Measurements from ENCODE around the gene MCCC2. TPM values are rescaled to one million over a fixed set of nuclear protein-coding genes. Genes with fewer than 3 reads are reported as not detected.

Gene MCCC2
- total and polyA plus RNA-seq, 2 experiments from 2014 or later = 31.9 to 59.1 TPM

DNA sequence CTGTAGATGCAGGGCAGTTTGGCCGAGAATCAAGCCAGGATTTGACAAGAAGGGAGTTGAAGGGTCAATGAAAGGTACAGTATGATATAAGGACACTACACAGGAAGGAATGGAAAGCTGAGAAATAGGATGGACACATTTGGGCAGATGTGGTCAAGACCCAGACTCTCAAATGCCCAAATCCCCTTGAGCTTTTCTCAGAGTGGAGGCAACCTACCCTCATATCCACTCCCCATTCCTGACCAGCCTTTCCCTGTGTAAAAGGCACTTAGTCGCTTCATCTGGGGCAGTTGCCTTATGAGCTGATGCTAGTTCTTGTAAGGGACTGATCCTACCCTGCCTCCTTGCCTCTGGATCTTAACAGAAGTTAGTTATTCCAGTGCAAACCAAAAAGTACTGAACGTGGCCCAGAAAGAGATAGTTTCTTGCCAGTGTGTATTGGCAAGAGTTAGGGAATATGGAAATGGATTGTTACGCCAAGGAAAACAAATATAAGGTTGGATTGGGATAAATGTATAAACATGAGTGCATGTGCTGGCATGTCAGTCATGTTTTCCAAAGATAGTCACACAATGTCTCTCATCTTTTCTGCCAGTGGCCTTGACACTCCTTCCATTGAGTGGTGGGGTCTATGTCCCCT lies 4.1 kb upstream of the MCCC2 start:
- H3K27me3 ChIP-seq (ENCODE audit: insufficient read depth) = no peaks in the 10 kb centered on the region
- H3K36me3 ChIP-seq (ENCODE audit: insufficient read depth) = 0 out of 2 replicates have a peak, but pooled peaks cover 1% of the 10 kb centered on the region
- TF ChIP-seq JUNB (IDR thresholded peaks at IDR 0.05; ENCODE audit: unreplicated experiment) = no peak
- no peak for TF ChIP-seq STAT1 (IDR thresholded peaks at IDR 0.05; ENCODE audit: unreplicated experiment)
- no peak for TF ChIP-seq POLR2AphosphoS5 (IDR thresholded peaks at IDR 0.05; ENCODE audit: low read depth)
- TF ChIP-seq CREB1 (CRISPR knock-in tag; IDR thresholded peaks at IDR 0.05; ENCODE audit: low read depth) = no peak
- no peak for TF ChIP-seq NANOG (IDR thresholded peaks at IDR 0.05; ENCODE audit: borderline replicate concordance)
- TF ChIP-seq, protein P1, sequence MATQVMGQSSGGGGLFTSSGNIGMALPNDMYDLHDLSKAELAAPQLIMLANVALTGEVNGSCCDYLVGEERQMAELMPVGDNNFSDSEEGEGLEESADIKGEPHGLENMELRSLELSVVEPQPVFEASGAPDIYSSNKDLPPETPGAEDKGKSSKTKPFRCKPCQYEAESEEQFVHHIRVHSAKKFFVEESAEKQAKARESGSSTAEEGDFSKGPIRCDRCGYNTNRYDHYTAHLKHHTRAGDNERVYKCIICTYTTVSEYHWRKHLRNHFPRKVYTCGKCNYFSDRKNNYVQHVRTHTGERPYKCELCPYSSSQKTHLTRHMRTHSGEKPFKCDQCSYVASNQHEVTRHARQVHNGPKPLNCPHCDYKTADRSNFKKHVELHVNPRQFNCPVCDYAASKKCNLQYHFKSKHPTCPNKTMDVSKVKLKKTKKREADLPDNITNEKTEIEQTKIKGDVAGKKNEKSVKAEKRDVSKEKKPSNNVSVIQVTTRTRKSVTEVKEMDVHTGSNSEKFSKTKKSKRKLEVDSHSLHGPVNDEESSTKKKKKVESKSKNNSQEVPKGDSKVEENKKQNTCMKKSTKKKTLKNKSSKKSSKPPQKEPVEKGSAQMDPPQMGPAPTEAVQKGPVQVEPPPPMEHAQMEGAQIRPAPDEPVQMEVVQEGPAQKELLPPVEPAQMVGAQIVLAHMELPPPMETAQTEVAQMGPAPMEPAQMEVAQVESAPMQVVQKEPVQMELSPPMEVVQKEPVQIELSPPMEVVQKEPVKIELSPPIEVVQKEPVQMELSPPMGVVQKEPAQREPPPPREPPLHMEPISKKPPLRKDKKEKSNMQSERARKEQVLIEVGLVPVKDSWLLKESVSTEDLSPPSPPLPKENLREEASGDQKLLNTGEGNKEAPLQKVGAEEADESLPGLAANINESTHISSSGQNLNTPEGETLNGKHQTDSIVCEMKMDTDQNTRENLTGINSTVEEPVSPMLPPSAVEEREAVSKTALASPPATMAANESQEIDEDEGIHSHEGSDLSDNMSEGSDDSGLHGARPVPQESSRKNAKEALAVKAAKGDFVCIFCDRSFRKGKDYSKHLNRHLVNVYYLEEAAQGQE (IDR thresholded peaks at IDR 0.05; ENCODE audit: unreplicated experiment) = no peak
- TF ChIP-seq ZNF114 (CRISPR knock-in tag; IDR thresholded peaks at IDR 0.05) = no peak
- TF ChIP-seq EZH2phosphoT487 (IDR thresholded peaks at IDR 0.05; ENCODE audit: unreplicated experiment) = no peak
- TF ChIP-seq, protein P2, sequence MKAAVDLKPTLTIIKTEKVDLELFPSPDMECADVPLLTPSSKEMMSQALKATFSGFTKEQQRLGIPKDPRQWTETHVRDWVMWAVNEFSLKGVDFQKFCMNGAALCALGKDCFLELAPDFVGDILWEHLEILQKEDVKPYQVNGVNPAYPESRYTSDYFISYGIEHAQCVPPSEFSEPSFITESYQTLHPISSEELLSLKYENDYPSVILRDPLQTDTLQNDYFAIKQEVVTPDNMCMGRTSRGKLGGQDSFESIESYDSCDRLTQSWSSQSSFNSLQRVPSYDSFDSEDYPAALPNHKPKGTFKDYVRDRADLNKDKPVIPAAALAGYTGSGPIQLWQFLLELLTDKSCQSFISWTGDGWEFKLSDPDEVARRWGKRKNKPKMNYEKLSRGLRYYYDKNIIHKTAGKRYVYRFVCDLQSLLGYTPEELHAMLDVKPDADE (IDR thresholded peaks at IDR 0.05) = no peak
- TF ChIP-seq, protein P3, sequence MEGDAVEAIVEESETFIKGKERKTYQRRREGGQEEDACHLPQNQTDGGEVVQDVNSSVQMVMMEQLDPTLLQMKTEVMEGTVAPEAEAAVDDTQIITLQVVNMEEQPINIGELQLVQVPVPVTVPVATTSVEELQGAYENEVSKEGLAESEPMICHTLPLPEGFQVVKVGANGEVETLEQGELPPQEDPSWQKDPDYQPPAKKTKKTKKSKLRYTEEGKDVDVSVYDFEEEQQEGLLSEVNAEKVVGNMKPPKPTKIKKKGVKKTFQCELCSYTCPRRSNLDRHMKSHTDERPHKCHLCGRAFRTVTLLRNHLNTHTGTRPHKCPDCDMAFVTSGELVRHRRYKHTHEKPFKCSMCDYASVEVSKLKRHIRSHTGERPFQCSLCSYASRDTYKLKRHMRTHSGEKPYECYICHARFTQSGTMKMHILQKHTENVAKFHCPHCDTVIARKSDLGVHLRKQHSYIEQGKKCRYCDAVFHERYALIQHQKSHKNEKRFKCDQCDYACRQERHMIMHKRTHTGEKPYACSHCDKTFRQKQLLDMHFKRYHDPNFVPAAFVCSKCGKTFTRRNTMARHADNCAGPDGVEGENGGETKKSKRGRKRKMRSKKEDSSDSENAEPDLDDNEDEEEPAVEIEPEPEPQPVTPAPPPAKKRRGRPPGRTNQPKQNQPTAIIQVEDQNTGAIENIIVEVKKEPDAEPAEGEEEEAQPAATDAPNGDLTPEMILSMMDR (conservative IDR thresholded peaks at IDR 0.05; ENCODE audit: low read depth in 2 of 2) = no peak
- H3K9me2 ChIP-seq (ENCODE audit: insufficient read depth) = 0 out of 2 replicates have a peak, but pooled peaks cover 2% of the 10 kb centered on the region
- peaks cover 4% of the 10 kb centered on the region; the same call in 1 of the 2 replicates for H3K4me1 ChIP-seq (ENCODE audit: insufficient read depth)
- H3K27ac Mint-ChIP-seq = no peak overlapping the region
- no peaks in the 10 kb centered on the region for H4K20me1 ChIP-seq (replicated peaks; ENCODE audit: insufficient read depth)
- H3K4me3 Mint-ChIP-seq = no peak overlapping the region
- H3K27ac ChIP-seq (ENCODE audit: low read depth) = no peak overlapping the region
- peaks cover 6% of the 10 kb centered on the region for H3K79me2 ChIP-seq (replicated peaks; ENCODE audit: insufficient read depth)
- peaks cover 2% of the 10 kb centered on the region; the same call in 2 of the 3 replicates for H3K9me3 Mint-ChIP-seq
- H2AFZ ChIP-seq = no peak overlapping the region
- H3K4me2 ChIP-seq = no peak overlapping the region
- H3K27me3 Mint-ChIP-seq (ENCODE audit: insufficient read depth, low read depth, poor library complexity) = peaks cover 6% of the 10 kb centered on the region
- DNase-seq (ENCODE audit: low spot score) (no peak), ATAC-seq (no peak)
- 0 out of 2 replicates have a peak, but pooled peaks cover 5% of the 10 kb centered on the region for H3F3A ChIP-seq (replicated peaks; ENCODE audit: low read depth)
- no peak overlapping the region for H3K4me3 ChIP-seq
- peaks cover 9% of the 10 kb centered on the region for H3K36me3 Mint-ChIP-seq (ENCODE audit: low read depth)
- peaks cover 3% of the 10 kb centered on the region for H3K4me1 Mint-ChIP-seq

Measured in GM23338 (cell line).